ENCODE results near the gene DENND1A. TPM values are rescaled to one million over a fixed set of nuclear protein-coding genes. Genes with fewer than 3 reads are reported as not detected.
"Not testable (repeated sequence)": the region's sequence is repeated elsewhere in the genome, so short reads cannot be mapped to it uniquely, and the experiment has no call there.

The DENND1A gene
- total RNA-seq, 2 donors from 2014 or later, result 16.2 to 17.7 TPM

- ATAC-seq (no peak), DNase-seq (peak; percentile 13)
- intact Hi-C loops (cut with DNase I), result no loop called here
Observed at GRCh38 chr9:123407217-123407851, 522.6 kb downstream of the DENND1A start.

GRCh38 chr9:123406691-123407216, 523.2 kb downstream of the DENND1A start:
- ATAC-seq, result no peak
- peak; percentile 22 for DNase-seq
- intact Hi-C loops (cut with DNase I), result no loop called here

GRCh38 chr9:123406016-123406415, 523.9 kb downstream of the DENND1A start:
- DNase-seq, result peak; percentile 8
- intact Hi-C loops (cut with DNase I), result no loop called here
- ATAC-seq, result no peak

- ATAC-seq, result no peak
- intact Hi-C loops (cut with DNase I), result loop anchor here in 1 of 2 donors (2.0 kb wide), 1 partner anchor 638 kb away; no protein-coding TSS in a partner anchor
- no peak for DNase-seq
Observed at GRCh38 chr9:123402981-123403509, 526.9 kb downstream of the DENND1A start.

GRCh38 chr9:123401879-123402513, 527.9 kb downstream of the DENND1A start:
- DNase-seq (no peak), ATAC-seq (peak; percentile 80 to 81)
- intact Hi-C loops (cut with DNase I), result loop anchor here in 1 of 2 donors (2.0 kb wide), 1 partner anchor 639 kb away; no protein-coding TSS in a partner anchor

- intact Hi-C loops (cut with DNase I), result no loop called here
- DNase-seq, result no peak
- ATAC-seq, result peak; percentile 64 to 88
Observed at GRCh38 chr9:123400926-123401503, 528.9 kb downstream of the DENND1A start.

- intact Hi-C loops (cut with DNase I), result no loop called here
- DNase-seq, result no peak
Observed at GRCh38 chr9:123399803-123400378, 530.0 kb downstream of the DENND1A start.

GRCh38 chr9:123398938-123399337, 531.0 kb downstream of the DENND1A start:
- intact Hi-C loops (cut with DNase I); ATAC-seq; DNase-seq: not testable (repeated sequence)

More at GRCh38 chr9:123399803-123400378, 530.0 kb downstream of the DENND1A start:
- no peak for ATAC-seq

GRCh38 chr9:123397975-123398374, 532.0 kb downstream of the DENND1A start:
- ATAC-seq, result no peak
- DNase-seq, result no peak
- intact Hi-C loops (cut with DNase I), result no loop called here

- ATAC-seq (peak in 1 of 2 donors; percentile 64), DNase-seq (no peak)
- intact Hi-C loops (cut with DNase I), result no loop called here
Observed at GRCh38 chr9:123395689-123396511, 534.0 kb downstream of the DENND1A start.

GRCh38 chr9:123395276-123395688, 534.6 kb downstream of the DENND1A start:
- no peak for DNase-seq
- ATAC-seq, result peak in 1 of 2 donors; percentile 31
- intact Hi-C loops (cut with DNase I), result no loop called here

- intact Hi-C loops (cut with DNase I), result no loop called here
- DNase-seq (no peak), ATAC-seq (no peak)
Observed at GRCh38 chr9:123394291-123395235, 535.4 kb downstream of the DENND1A start.

GRCh38 chr9:123392802-123393201, 537.1 kb downstream of the DENND1A start:
- no peak for ATAC-seq
- intact Hi-C loops (cut with DNase I), result no loop called here
- no peak for DNase-seq

- DNase-seq, result no peak
- intact Hi-C loops (cut with DNase I), result no loop called here
- no peak for ATAC-seq
Observed at GRCh38 chr9:123391946-123392345, 538.0 kb downstream of the DENND1A start.

- no peak for ATAC-seq
- no peak for DNase-seq
- intact Hi-C loops (cut with DNase I), result no loop called here
Observed at GRCh38 chr9:123391233-123391632, 538.7 kb downstream of the DENND1A start.

GRCh38 chr9:123390337-123391135, 539.4 kb downstream of the DENND1A start:
- intact Hi-C loops (cut with DNase I), result no loop called here
- ATAC-seq (no peak), DNase-seq (no peak)

GRCh38 chr9:123389698-123390097, 540.2 kb downstream of the DENND1A start:
- ATAC-seq (no peak), DNase-seq (no peak)
- intact Hi-C loops (cut with DNase I), result no loop called here

Measured in left cardiac atrium (tissue), 4 donors.